HG03039 (cell line): Measurements from ENCODE around the gene POLR1G.
"Not testable (repeated sequence)": the region's sequence is repeated elsewhere in the genome, so short reads cannot be mapped to it uniquely, and the experiment has no call there.

ENCODE experiments used
- ATAC-seq: cut with Tn5 transposase; IDR thresholded peaks from one replicate; pipeline ENCODE4 v1.9.1; 2021; ENCODE audit warnings: mild to moderate bottlenecking, moderate library complexity; ENCODE audit not compliant: unreplicated experiment

The POLR1G gene

GRCh38 chr19:45395821-45396617, 10.4 kb upstream of the POLR1G start:
- ATAC-seq = no peak

GRCh38 chr19:45400192-45400591, 6.3 kb upstream of the POLR1G start:
- no peak for ATAC-seq

GRCh38 chr19:45401815-45402214, 4.6 kb upstream of the POLR1G start:
- no peak for ATAC-seq

- ATAC-seq = no peak
Observed at GRCh38 chr19:45402298-45403061, 4.0 kb upstream of the POLR1G start.

- ATAC-seq = no peak
Observed at GRCh38 chr19:45403272-45403671, 3.2 kb upstream of the POLR1G start.

GRCh38 chr19:45403781-45404556, 2.5 kb upstream of the POLR1G start:
- no peak for ATAC-seq

- no peak for ATAC-seq
Observed at GRCh38 chr19:45404557-45405434, 1.6 kb upstream of the POLR1G start, which contains the start of gene PPP1R13L. Gene PPP1R13L, minus strand, starts transcription at chr19:45405069. Its CDS starts 6,751 bp downstream, at chr19:45398318.

GRCh38 chr19:45405435-45406225, 814 bp upstream of the POLR1G start:
- peak; percentile 35 for ATAC-seq

GRCh38 chr19:45407091-45407375, 589 bp downstream of the POLR1G start:
- no peak for ATAC-seq

- not testable (repeated sequence) for ATAC-seq
Observed at GRCh38 chr19:45407585-45407984, 1.1 kb downstream of the POLR1G start.

- ATAC-seq = no peak
Observed at GRCh38 chr19:45408121-45408520, 1.7 kb downstream of the POLR1G start.

- no peak for ATAC-seq
Observed at GRCh38 chr19:45408830-45409556, 2.5 kb downstream of the POLR1G start.

GRCh38 chr19:45409557-45409920, 3.1 kb downstream of the POLR1G start:
- ATAC-seq = no peak

- ATAC-seq = not testable (repeated sequence)
Observed at GRCh38 chr19:45410330-45410729, 3.9 kb downstream of the POLR1G start.

- ATAC-seq = no peak
Observed at GRCh38 chr19:45413497-45413896, 7.1 kb downstream of the POLR1G start.

GRCh38 chr19:45414468-45414867, 8.0 kb downstream of the POLR1G start:
- ATAC-seq = no peak

- ATAC-seq = no peak
Observed at GRCh38 chr19:45417151-45417550, 10.7 kb downstream of the POLR1G start.

GRCh38 chr19:45418802-45419201, 12.4 kb downstream of the POLR1G start:
- ATAC-seq = no peak

- peak; percentile 36 for ATAC-seq
Observed at GRCh38 chr19:45419396-45419795, 13.0 kb downstream of the POLR1G start.
